Subcutaneous abdominal adipose tissue (tissue), 5 donors: ENCODE data around the gene RBM38.
"Not testable (repeated sequence)": the region's sequence is repeated elsewhere in the genome, so short reads cannot be mapped to it uniquely, and the experiment has no call there.

Source experiments
- H3K27ac ChIP-seq: one replicate; pipeline ENCODE4 v1.7.0; 2013; ENCODE audit warnings: low read depth, mild to moderate bottlenecking, inconsistent platforms, low read length, moderate library complexity
- H3K27me3 ChIP-seq, 5 donors: one replicate each; pipeline ENCODE4 v1.7.0; 2013; ENCODE audit warnings: low read length in 5 of 5, inconsistent platforms in 1 of 5; ENCODE audit not compliant: control insufficient read depth in 5 of 5, insufficient read depth in 4 of 5
- H3K36me3 ChIP-seq, 5 donors: one replicate each; pipeline ENCODE4 v1.7.0; 2013; ENCODE audit warnings: low read length in 5 of 5; ENCODE audit not compliant: control insufficient read depth in 5 of 5, insufficient read depth in 5 of 5
- H3K4me1 ChIP-seq, 5 donors: one replicate each; pipeline ENCODE4 v1.7.0; 2013; ENCODE audit warnings: low read length in 5 of 5, mild to moderate bottlenecking in 3 of 5, moderate library complexity in 1 of 5; ENCODE audit not compliant: control insufficient read depth in 5 of 5, insufficient read depth in 5 of 5
- H3K4me3 ChIP-seq, 5 donors: one replicate each; pipeline ENCODE4 v1.7.0; 2013; ENCODE audit warnings: low read length in 5 of 5, low read depth in 1 of 5
- H3K9ac ChIP-seq, 5 donors: one replicate each; pipeline ENCODE4 v1.7.0; 2013; ENCODE audit warnings: low read length in 5 of 5, mild to moderate bottlenecking in 4 of 5, moderate library complexity in 3 of 5
- H3K9me3 ChIP-seq, 5 donors: one replicate each; pipeline ENCODE4 v1.7.0; 2013; ENCODE audit warnings: low read length in 5 of 5; ENCODE audit not compliant: control insufficient read depth in 5 of 5
- donor health status: healthy.
- donor health status: healthy.
- donor health status: healthy.
- donor health status: healthy.
- donor health status: healthy.

Gene RBM38

DNA sequence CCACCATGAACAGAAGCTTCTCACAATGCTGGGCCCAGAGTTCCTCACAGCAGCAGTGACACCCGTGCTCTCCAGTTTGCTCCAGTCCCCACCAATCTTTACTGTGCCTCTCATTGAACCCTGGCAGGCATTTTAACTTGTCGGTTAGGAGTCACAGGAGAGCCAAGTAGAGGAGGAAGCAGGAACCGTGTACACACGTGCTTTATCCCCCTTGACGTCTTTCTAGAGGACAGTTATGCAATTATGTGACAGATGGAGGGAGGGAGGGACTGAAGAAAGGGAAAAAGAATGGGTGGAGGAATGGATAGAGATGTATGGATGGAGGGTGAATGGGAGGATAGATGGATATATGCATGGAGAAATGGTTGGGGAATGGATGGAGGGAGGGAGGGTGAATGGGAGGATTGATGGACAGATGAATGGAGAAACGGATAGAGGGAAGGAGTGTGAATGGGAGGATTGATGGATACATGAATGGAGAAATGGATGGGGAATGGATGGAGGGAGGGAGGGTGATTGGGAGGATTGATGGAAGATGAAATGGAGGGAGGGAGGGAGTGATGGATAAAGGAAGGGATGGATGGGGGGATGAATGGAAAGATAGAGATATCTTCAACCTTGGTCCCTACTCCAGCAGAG is 26.0 kb downstream of the RBM38 start:
- Histone ChIP-seq H3K9ac (no peak overlapping the region), H3K4me3 (no peak overlapping the region), H3K9me3 (no peaks in the 10 kb centered on the region), H3K36me3 (no peaks in the 10 kb centered on the region), H3K27ac (no peak overlapping the region), H3K4me1 (no peaks in the 10 kb centered on the region), H3K27me3 (peaks cover 0 to 15% (median 12%) of the 10 kb centered on the region in 5 donors)

DNA sequence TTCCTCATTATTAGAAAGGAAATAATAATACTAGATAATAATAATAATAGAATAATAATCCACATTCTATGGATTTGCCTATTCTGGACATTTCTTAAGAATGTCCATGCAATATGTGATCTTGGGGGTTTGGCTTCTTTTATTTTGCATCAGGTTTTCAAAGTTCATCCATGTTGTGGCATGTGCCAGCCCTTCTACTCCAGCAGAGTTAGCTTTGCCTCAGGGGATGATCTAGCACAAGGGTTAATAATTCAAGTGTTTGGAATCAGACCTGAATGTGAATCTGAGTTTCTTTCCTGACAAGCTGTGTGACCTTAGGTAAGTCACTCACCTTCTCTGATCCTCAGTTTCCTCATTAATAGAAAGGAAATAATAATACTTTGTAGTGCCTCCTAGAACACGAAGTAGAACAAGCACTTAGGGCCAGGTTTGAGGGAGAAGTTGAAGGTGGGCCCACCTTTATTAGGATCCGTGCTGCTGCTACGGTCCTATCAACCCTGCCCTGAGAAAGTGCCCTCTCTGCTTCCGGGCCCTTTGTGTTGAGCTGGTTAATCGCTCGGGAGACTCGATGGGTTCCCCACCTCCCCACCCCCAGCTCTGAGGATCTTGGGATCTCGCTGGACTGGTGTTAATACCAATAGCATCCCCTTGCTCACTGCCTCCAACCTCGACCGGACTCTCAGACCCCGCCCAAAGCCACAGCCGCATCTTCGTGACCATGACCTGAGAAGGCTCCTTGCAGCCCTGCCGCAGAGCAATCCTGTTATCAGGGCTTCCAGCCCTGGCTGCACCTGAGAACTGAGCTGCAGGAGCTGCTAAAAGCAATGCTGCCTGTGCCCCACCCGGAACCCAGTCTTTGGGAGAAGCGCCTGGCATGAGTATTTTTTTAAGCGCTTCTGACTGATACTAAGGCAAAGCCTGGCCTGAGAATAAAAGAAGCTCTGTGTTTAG is 26.9 kb downstream of the RBM38 start:
- no peaks in the 10 kb centered on the region for H3K9me3 ChIP-seq

DNA sequence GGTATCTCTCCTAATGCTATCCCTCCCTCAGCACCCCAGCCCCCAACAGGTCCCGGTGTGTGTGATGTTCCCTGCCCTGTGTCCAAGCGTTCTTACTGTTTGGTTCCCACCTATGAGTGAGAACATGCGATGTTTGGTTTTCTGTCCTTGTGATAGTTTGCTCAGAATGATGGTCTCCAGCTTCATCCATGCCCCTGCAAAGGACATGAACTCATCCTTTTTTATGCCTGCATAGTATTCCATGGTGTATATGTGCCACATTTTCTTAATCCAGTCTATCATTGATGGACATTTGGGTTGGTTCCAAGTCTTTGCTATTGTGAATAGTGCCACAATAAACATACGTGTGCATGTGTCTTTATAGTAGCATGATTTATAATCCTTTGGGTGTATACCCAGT is 28.3 kb downstream of the RBM38 start:
- H3K4me1 ChIP-seq, H3K27ac ChIP-seq, H3K9me3 ChIP-seq, H3K4me3 ChIP-seq, H3K36me3 ChIP-seq, H3K9ac ChIP-seq: not testable (repeated sequence)
- H3K27me3 ChIP-seq: peaks cover 0 to 16% (median 12%) of the 10 kb centered on the region in 5 donors

More for the DNA sequence above, 26.9 kb downstream of the RBM38 start:
- H3K27me3 ChIP-seq: peaks cover 0 to 16% (median 12%) of the 10 kb centered on the region in 5 donors
- no peak overlapping the region for H3K9ac ChIP-seq
- H3K36me3 ChIP-seq: no peaks in the 10 kb centered on the region
- no peak overlapping the region for H3K4me3 ChIP-seq
- H3K27ac ChIP-seq: no peak overlapping the region
- H3K4me1 ChIP-seq: no peaks in the 10 kb centered on the region

DNA sequence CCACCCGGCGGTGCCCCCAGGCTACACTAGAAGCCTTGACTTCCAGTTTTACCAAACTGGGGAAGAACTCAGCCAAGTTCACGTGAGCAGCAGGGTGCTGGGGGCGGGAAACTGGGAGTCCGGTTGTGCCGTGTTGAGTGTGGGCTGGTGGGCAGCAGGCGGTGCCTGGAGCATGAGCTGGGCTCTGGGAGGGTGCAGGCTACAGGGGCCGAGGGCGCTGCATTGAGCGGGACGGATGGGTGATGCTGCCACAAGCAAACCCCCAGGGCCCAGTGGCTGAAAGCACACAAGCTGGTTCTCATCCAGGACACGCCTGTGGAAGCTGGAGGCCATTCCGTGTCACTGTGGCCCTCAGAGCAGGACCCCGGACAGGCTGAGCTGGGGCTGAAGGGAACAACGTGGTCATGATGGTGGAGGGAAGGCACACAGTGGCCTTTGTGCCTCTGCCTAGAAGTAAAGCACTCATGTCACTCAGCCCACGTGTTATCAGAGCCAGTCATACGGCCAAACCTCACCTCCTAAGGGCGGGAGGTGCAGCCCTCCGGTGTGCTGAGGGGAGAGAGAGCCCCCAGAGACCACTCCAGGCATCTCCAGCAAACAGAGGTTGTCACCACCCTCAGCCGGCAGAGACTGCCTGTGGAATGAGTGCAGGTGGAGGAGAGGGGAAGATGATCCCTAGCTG is 29.5 kb downstream of the RBM38 start:
- no peaks in the 10 kb centered on the region for H3K9me3 ChIP-seq

DNA sequence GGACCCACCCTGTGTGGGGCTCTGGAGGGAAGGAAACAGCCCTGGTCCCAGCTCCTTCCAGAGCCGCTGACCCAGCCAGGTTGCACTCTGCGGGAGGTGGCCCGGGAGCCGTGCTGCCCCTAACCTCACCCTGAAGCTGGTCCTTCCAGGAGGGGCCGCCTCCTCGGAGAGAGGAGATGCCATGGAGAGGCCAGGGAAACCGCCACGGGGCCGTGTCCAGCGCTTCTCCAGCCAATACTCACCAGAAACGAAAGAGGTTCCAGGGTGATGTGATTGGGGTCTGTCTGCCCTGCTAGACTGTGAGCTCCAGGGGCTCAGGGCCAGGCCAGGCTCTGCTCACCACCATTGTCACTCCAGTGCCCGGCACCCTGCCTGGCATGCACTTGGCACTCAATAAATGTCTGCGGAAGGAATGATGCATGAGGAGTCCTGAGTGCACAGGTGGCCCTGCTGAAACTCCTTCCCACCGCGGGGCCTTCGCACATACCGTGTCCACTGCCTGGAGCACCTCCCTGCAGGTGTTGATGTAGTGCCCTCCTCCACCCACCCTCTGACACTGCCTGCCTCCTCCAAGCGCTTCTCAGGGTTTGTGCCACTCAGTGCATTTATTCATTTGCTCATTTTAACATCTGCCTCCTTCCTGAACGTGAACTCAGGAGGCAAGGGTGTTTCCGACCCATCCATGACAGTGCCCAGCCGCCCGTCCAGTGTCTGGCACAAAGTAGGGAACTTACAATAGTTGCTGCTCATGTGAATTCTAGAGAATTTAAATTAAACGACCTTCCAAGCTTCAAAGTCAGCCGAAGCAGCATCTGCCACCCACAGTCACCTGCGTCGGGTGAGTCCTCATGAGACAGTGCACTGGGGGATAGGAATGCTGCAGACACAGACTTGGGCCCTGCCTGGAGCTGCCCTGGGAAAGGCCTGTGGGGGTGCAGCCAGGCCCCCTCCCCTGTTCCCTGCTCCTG is 30.3 kb downstream of the RBM38 start:
- Histone ChIP-seq H3K4me3 (no peak overlapping the region), H3K27me3 (peaks cover 0 to 12% (median 9%) of the 10 kb centered on the region in 5 donors), H3K27ac (no peak overlapping the region), H3K9me3 (no peaks in the 10 kb centered on the region), H3K9ac (no peak overlapping the region), H3K36me3 (no peaks in the 10 kb centered on the region), H3K4me1 (peaks cover 0 to 12% (median 7%) of the 10 kb centered on the region in 5 donors)

More for the DNA sequence above, 29.5 kb downstream of the RBM38 start:
- H3K27me3 ChIP-seq: peaks cover 0 to 18% (median 9%) of the 10 kb centered on the region in 5 donors
- H3K27ac ChIP-seq: no peak overlapping the region
- no peak overlapping the region for H3K4me3 ChIP-seq
- no peak overlapping the region for H3K9ac ChIP-seq
- H3K4me1 ChIP-seq: peaks cover 0 to 9% (median 6%) of the 10 kb centered on the region in 5 donors
- H3K36me3 ChIP-seq: no peaks in the 10 kb centered on the region

DNA sequence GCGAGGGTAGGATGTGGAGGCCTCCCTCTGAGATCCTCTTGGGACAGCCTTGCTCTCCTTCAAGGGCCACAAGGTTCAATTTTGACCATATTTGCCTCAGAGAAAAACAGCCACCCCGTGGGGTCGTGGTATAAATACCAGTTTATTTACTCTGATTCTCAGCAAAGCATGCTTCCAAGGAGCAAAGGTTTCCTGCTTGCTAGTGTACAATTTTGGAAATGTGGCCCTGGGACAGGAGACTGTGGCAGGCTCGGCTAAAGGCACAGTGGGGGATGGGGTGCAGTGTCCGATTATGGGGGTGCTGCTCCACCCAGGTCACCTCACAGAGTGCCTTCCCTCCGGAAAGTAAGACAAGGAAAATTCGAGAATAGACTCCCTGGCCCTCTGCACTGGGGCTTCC is 31.1 kb downstream of the RBM38 start:
- Histone ChIP-seq H3K9ac (no peak overlapping the region), H3K27me3 (peaks cover 0 to 12% (median 8%) of the 10 kb centered on the region in 5 donors), H3K27ac (no peak overlapping the region), H3K4me1 (peaks cover 0 to 12% (median 7%) of the 10 kb centered on the region in 5 donors), H3K36me3 (no peaks in the 10 kb centered on the region), H3K4me3 (no peak overlapping the region), H3K9me3 (no peaks in the 10 kb centered on the region)

DNA sequence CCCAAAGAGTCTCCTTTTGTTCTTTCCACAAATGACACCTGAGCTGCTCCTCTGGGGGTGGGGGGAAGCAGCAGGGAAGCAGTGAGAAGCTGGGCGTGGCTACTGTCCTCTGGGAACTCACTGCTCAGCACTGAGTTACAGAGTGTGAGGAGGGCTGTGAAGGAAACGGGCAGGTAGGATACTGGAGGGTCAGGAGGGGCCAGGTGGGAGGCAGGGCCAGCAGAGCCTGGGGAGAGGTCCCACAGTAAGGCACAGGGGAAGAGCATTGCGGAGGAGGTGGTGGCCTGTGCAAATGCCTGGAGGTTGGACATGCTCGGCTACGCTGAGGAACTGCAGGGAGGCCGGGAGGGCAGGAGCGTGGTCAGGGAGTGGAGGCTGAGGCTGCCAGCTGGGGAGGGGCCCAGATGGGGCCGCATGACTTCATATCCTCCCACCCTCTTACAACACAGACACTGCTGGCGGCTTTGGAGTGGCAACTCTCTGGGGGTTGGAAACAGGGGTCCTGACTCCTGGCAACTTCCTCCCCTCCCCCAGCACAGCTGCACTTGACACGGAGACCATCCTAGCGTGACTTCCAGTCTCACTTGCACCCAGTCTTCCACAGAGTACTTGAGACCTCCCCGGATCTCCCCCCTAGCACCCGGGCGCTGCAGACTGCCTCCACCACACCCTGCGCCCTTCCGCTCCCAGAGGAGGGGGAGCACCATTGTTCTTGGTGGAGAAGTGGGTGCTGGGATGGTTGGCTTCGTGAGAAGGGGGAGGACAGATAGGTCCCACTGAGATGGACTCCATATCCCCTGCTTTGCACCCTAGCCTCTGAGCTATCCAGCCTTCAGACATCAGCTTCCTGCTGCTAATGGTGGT is 34.2 kb downstream of the RBM38 start:
- H3K27me3 ChIP-seq: peaks cover 0 to 12% (median 8%) of the 10 kb centered on the region in 5 donors
- H3K4me3 ChIP-seq: no peak overlapping the region
- H3K9me3 ChIP-seq: no peaks in the 10 kb centered on the region
- H3K36me3 ChIP-seq: no peaks in the 10 kb centered on the region
- no peak overlapping the region for H3K27ac ChIP-seq
- H3K4me1 ChIP-seq: peaks cover 0 to 20% (median 13%) of the 10 kb centered on the region in 5 donors
- peak overlapping the region in 1 of 5 donors; percentile 35 for H3K9ac ChIP-seq

DNA sequence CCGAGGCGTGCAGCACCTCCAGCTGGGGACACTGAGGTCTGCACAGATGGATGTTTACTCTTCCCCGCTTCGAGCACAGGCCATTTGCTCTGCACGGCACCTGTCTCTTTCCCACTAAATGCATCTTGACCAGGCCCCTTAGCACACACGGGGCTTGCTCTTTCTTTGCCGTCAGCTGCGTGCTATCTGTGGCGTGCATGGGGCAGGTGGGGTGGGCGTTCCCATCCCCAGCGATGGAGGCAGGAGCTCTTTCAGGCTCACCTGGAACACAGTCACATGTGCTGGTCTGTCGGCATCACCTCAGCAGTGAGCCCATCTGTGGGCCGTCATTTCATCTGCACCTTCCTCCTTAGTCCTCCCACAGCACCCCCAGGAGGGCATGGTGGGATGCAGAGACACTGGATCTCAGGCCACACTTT is 35.1 kb downstream of the RBM38 start:
- Histone ChIP-seq H3K27me3 (peaks cover 0 to 5% (median 4%) of the 10 kb centered on the region in 5 donors), H3K27ac (no peak overlapping the region), H3K4me1 (peaks cover 0 to 26% (median 17%) of the 10 kb centered on the region in 5 donors), H3K9me3 (no peaks in the 10 kb centered on the region), H3K9ac (no peak overlapping the region), H3K4me3 (no peak overlapping the region), H3K36me3 (no peaks in the 10 kb centered on the region)
